Stimulated activated CD4-positive, alpha-beta T cell treated with anti-CD3 and anti-CD28 coated beads, TNF-alpha, amount 100 ng/mL, for 24 hours (primary cell): ENCODE results near the gene FIP1L1.

Source experiments
- DNase-seq, 3 experiments: peaks; one replicate each; pipeline ENCODE4 v3.0.0-alpha.2; 2020; ENCODE audit warnings: low read depth in 3 of 3

Gene FIP1L1

GRCh38 chr4:53476232-53477037, 99.0 kb downstream of the FIP1L1 start:
- DNase-seq, result no peak

GRCh38 chr4:53477038-53477565, 99.7 kb downstream of the FIP1L1 start:
- no peak for DNase-seq

GRCh38 chr4:53477636-53478035, 100.2 kb downstream of the FIP1L1 start:
- DNase-seq, result no peak

- no peak for DNase-seq
These were observed 101.4 kb downstream of the FIP1L1 start for GRCh38 chr4:53478671-53479456.

DNA sequence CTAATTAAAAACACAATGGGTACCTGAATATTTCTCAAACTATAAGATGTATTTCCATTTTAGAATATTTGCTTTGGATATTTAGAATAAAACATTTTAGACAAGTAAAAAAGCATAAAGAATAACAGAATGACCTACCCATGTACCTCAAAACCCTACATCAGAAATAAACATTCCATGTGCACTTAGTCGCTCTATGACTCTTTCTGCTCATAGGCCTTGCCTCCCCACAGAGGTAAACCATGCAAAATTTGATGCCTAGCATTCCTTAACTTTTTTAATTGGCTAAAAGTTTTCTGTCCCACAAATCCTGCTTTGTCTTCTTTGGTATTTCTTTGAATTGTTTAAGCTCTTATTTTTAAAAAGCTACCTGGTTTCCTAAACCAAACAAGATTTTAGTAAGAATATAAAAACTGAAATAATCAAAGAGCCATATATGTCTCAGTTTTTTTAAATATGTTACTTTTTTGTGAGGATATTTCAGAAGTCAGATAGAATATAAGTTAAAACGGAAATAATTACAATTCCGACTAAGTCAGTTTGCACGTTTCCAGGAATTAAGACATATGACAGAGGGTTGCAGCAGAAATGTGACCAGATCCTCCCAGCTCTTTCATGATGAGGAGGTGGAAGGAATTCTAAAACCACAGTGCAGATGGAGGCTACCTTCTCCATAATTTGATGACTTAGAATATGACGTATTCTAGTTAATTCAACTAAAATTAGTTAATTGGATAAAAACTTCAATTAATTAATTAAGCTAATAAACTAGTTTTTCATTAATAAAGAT, 102.5 kb downstream of the FIP1L1 start:
- no peak for DNase-seq

DNA sequence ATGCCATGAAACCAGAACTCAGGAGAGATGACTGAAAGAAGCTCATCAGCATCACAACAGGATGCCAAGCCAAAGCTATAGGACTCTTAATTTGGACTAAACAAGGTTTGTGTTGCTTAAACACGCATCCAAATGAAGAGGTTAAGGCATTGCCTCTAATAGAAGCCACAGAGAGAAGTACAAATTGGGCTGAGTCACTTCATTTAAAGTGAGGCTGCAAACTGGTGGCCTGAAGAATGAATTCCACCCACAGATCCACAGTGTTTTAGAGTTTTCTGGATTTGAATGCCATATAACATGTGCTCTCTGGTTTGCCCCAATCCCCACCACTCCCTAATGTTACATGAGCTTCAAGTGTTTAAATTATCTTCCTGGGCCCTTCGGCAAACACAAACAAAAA, 103.5 kb downstream of the FIP1L1 start:
- DNase-seq, result no peak

- DNase-seq, result no peak
These were observed 104.1 kb downstream of the FIP1L1 start for GRCh38 chr4:53481586-53481985.

- DNase-seq, result no peak
These were observed 105.8 kb downstream of the FIP1L1 start for GRCh38 chr4:53483250-53483649.

DNA sequence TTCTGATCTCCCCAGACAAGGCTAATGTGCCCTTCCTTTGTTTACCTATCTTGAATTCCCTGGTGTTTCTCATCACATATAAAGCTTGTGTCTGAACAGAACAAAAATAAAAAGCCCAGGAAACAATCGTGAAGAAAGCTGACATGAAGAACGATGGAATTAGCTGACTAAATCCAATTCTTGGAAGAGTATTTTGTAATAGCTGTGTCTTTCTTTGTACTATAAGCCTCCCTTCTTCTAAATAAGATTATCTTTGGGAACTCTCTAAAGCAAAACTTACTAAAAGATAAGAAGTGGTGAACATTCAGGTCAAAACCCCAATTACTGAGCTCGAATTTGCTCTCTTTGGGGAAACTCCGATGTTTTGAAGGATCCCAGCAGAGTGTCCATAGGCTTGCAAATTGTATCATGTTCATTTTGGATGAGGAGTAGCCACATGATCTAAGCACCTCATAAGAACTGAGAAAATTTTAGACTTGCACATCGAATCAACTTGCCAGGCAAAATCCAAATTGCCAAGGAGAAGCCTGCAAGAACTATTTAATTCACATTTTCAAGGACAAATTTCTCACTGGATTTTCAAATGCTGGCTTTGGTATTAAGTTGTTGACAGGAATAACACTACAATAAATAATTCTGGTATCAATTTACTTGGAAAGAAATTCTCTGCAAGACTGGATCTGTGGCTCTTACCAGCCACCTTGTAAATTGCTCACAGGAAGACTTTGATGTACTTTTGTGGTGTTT, 107.6 kb downstream of the FIP1L1 start:
- DNase-seq, result no peak

- no peak for DNase-seq
These were observed 108.2 kb downstream of the FIP1L1 start for GRCh38 chr4:53485658-53486040.

GRCh38 chr4:53487766-53488165, 110.3 kb downstream of the FIP1L1 start:
- DNase-seq, result no peak

- DNase-seq, result no peak
These were observed 111.9 kb downstream of the FIP1L1 start for GRCh38 chr4:53489279-53489889.

DNA sequence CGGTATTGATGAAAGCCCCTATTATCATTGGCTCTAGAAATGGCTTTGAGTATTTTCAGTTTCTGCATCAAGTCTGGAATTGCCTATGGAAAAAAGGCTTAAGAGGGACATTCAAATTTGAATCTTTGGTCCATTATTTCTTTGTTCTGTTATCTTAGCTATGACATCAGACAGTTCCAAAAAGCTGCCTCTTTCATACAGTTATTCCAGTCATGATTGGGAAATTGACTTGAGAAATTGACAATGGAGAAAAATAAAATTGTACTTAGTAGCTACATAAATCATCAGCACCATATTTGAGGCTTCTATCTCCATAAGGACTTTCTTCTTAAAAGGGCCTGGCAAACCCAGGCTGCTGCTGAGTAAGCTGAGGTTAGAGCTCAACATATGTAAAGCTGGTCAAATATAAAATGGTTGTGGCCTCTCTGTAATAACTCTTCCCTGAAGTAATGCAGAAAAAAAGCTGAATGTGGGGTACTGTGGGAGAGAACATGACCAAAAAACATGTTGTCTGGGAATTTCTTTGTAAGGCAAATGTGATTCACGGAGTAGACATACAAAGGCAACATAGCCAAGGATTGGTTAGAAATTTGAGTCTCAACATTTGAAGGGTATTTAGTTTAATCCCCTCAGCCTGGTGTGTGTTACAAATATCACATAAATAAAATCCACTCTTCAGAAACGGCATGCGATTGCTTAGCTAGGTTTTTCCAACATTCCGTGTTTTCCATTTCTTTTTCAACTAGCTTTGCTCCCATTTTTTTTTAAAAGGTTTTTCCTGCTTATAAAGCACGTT, 112.9 kb downstream of the FIP1L1 start:
- no peak for DNase-seq

DNA sequence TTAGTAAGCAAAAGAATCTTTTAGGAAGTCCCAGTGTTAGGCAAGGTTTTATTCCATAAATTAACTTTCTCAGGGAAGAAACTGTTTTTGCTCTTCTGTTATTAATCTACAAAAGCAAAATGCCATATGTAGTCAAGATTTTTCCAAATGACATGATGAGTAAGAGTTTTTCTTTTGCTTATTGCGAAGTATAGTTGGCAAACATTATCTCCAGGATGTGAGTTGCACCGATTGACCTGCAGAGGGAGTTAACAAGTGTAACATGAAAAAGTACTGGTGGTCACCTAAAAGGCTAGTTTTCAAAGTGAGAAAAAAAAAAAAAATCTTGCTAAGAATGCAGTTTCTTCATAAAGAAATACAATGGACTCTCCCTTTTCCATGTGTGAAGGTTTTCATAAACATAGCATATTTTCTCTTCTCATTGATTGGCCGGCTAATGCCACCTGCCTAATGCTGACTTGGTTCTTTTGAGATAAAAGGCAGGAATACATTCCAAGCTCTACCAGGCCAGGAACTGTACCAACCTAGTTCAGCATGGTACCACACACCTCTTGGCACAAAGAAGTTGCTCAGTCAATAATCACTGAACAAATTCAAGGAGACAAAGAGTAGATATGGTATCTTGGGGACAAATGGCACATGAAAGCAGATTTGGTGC, 113.7 kb downstream of the FIP1L1 start:
- DNase-seq, result no peak

DNA sequence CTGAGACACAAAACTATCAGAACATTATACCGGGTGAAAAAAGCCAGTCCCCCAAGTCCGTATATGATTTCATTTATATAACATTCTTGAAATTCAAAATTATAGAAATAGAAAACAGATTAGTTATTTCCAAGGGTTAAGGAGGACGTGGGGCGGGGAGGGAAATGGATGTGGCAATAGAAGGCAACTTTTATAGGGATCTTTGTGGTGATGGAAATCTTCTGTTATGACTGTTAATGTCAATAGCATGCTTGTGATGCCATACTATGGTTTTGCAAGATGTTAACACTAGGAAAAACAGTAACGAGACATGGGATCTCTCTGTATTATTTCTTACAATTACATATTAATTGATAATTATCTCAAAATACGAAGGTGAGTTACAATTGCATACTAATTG, 117.4 kb downstream of the FIP1L1 start:
- DNase-seq, result no peak

DNA sequence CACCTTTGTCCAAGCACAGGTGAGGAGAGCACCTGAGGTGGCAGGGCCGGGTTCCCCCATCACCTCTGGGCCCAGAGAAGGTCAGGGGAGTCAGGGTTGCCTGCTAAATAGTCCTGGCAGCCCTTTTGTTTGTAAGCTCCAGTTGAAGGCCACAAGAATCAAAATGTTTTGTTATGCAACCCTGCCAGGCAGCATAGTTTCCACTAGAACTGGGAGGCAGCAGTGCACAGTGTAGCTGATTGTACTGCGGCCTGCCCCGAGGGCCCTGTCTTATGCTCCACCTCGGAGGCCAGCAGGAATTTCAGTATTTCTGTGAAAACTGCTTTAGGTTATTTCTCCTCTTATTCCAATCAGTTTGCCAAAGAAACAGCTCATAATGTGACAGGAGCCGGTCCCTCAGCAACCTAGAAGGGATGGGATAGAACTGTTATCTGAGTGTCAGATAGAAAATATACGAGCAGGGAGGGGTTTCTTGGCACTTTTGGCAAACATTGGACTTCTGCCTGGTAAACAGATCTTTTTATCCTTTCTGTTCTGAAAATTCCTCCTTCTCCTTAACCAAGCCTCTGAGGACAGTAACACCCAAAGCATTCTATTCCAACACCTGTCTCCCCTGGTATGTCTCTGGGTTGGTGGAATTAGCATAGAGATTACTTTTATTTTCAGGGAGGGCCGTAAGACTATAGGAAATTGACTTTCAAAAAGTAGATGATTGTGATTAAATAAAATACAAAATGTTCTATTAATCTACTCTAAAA, 120.2 kb downstream of the FIP1L1 start:
- no peak for DNase-seq

- DNase-seq, result no peak
These were observed 121.3 kb downstream of the FIP1L1 start for GRCh38 chr4:53498706-53499105.

- no peak for DNase-seq
These were observed 122.3 kb downstream of the FIP1L1 start for GRCh38 chr4:53499791-53500190.

DNA sequence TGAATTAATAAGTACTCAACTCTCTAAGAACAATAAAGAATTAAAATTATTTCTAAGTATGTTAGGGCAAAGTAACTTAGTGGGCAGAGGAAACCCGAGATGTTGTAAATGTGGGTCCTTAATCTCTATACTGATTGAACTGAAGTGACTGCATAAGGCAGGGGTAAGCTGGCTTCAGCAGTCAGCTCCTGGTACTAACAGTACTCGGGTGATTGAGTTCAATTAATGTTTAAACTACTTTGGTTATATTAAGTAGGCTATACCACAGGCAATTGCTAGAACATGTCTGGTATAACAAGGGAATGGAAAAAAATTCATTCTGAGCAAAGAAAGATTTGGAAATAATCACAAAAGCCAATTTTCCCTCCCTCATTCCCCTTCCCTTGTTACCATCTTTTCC, 123.1 kb downstream of the FIP1L1 start:
- DNase-seq, result no peak
